ENCODE measurements around the gene CORO6.

The CORO6 gene

GRCh38 chr17:29614349-29615047, 8.2 kb downstream of the CORO6 start:
- in situ Hi-C loops (cut with MboI; ENCODE audit: low sequenced_read_pairs), result no loop called here

GRCh38 chr17:29613856-29614255, 8.9 kb downstream of the CORO6 start:
- in situ Hi-C loops (cut with MboI; ENCODE audit: low sequenced_read_pairs), result no loop called here

- in situ Hi-C loops (cut with MboI; ENCODE audit: low sequenced_read_pairs), result no loop called here
Measured at GRCh38 chr17:29613352-29613837, 9.3 kb downstream of the CORO6 start.

GRCh38 chr17:29612404-29613280, 10.1 kb downstream of the CORO6 start:
- in situ Hi-C loops (cut with MboI; ENCODE audit: low sequenced_read_pairs), result no loop called here

DNA sequence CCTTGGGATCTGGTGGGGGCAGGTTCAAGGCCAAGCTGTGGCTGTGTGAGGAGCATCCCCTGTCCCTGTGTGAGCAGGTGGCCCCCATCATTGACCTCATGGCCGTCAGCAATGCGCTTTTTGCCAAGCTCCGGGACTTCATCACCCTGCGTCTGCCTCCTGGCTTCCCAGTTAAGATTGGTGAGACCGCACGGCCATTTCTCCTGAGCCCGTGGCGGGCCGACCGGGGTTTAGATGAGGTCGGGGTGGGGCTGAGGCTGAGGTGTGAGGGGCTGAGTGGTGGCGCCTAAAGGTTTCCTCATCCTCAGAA, 10.7 kb downstream of the CORO6 start:
- in situ Hi-C loops (cut with MboI; ENCODE audit: low sequenced_read_pairs), result no loop called here

DNA sequence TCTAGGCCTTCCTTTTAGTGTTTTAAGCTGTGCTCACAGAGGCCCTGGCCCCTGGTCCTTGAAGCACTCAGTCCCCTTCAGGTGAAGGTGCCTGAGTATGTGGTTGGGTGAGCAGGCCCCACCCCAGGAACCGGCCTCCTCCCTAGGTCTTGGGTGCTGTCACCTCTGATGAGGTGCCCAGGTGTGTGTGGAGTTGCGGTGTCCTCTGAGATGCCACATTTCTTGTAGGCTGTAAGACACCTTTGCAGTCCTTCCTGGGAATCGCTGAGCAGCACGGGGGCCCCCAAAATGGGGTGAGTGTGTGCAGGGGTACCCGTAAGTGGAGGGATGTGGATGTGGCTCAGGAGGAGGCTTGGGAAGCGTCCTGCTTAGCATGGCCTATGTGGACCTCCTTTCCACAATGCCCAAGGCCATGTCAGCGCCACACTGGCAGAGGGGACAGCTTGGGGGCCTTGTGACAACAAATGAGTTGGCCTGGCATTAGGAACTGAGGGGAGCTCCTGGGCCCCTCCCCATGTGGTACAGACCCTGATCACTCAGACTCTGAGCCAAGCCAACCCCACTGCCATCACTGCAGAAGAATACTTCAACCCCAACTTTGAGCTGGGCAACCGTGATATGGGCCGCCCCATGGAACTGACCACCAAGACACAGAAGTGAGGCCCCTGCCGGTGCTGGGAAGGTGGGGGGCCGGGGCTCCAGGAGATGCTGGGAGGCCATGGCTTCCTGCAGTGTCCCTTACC, 11.2 kb downstream of the CORO6 start:
- in situ Hi-C loops (cut with MboI; ENCODE audit: low sequenced_read_pairs), result no loop called here

- in situ Hi-C loops (cut with MboI; ENCODE audit: low sequenced_read_pairs), result no loop called here
Measured at GRCh38 chr17:29610395-29610794, 12.3 kb downstream of the CORO6 start.

DNA sequence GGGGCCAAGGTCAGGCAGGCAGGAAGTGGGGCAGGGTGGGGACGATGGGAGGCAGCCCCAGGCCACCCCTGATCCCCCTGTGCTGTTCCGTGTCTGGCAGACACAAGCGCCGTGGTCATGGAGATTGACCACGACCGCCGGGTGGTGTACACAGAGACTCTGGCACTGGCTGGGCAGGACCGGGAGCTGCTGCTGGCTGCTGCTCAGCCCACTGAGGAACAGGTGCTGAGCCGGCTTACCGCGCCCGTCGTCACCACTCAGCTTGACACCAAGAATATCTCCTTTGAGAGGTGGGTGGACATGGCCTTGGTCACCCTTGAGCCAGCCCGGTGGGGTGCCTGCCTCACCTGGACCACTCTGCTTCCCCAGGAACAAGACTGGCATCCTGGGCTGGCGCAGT, 13.7 kb downstream of the CORO6 start:
- in situ Hi-C loops (cut with MboI; ENCODE audit: low sequenced_read_pairs), result no loop called here

DNA sequence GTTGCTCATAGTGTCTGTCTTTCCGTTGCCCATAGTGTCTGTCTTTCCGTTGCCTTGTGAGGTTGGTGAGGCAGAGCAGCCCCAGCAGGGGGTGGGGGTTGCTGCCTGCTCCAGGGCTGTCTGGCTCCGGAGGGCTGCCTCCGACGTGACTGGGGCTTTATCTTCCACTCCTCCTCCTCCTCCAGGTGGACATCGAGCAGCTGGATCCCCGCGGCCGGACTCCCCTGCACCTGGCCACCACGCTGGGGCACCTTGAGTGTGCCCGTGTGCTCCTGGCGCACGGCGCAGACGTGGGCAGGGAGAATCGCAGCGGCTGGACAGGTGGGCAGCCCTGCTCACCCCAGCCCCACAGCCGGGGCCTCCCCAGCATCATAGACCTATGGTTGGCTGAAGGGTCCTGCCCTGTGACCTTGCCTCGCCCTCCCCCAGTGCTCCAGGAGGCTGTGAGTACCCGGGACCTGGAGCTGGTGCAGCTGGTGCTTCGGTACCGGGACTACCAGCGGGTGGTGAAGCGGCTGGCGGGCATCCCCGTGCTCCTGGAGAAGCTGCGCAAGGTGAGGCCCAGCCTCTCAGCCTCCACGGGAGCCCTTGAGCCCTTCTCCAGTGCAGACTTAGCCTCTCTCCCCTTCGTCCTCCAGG, 15.0 kb downstream of the CORO6 start:
- in situ Hi-C loops (cut with MboI; ENCODE audit: low sequenced_read_pairs), result no loop called here

DNA sequence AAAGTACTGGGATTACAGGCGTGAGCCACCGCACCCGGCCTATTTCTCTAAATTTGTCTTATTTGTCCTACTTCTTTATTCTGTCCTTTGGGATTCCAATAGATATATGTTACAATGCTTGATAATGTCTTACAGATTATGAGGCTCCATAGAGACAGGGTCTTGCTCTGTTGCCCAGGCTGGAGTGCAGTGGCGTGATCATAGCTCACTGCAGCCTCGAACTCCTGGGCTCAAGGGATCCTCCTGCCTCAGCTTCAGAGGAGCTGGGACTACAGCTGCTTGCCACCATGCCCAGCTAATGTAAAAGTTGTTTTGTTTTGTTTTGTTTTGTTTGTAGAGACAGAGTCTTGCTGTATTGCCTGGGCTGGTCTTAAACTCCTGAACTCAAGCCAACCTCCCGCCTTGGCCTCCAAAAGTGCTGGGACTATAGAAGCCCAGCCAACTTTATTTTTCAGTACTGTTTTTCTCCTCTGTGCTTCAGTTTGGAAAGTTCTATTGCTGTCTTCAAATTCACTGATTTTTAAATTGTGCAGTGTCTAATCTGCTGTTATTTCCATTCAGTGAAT, 19.5 kb downstream of the CORO6 start:
- in situ Hi-C loops (cut with MboI; ENCODE audit: low sequenced_read_pairs), result no loop called here

DNA sequence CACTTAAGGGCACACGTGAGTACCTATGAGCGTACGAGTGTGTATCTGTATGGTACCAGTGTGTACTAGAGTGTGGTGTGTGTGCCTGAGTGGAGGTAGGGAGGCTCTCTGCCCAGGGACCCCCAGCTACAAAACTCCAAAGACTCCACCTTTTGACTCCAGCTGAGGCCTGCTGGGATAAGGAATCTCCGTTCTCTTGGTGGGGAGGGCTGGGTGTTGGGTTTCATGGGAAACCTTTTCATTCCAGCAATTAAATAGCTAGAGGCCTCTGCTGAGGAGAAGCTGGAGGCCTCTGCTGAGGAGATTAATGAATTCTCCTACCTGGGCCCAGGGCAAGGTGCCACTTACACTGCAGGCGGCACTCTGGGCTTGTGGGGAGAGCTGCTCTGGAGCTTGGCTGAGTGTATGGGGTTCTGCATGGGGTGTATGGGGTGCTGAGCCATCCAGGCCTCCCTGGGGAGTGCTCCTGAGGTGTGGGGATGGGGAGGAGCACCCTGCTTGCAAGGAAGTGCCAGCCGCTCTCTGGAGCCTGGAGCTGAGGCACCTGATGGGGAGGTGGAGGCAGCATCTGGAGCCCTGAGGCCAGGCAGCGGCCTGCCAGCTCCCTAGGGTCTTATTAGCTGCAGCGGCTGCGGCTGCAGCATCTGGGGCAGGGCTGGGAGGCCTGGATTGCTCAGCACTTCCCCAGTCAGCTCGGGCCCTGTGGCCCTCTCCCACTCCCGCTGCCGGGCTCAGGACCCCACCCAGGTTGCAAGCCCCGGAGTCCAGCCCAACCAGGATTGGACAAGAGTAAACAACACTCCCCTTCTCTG, 25.1 kb downstream of the CORO6 start:
- in situ Hi-C loops (cut with MboI; ENCODE audit: low sequenced_read_pairs), result no loop called here

GRCh38 chr17:29596811-29597210, 25.9 kb downstream of the CORO6 start:
- in situ Hi-C loops (cut with MboI; ENCODE audit: low sequenced_read_pairs), result no loop called here

GRCh38 chr17:29595943-29596774, 26.6 kb downstream of the CORO6 start:
- in situ Hi-C loops (cut with MboI; ENCODE audit: low sequenced_read_pairs), result no loop called here

- in situ Hi-C loops (cut with MboI; ENCODE audit: low sequenced_read_pairs), result no loop called here
Measured at GRCh38 chr17:29595107-29595942, 27.4 kb downstream of the CORO6 start.

DNA sequence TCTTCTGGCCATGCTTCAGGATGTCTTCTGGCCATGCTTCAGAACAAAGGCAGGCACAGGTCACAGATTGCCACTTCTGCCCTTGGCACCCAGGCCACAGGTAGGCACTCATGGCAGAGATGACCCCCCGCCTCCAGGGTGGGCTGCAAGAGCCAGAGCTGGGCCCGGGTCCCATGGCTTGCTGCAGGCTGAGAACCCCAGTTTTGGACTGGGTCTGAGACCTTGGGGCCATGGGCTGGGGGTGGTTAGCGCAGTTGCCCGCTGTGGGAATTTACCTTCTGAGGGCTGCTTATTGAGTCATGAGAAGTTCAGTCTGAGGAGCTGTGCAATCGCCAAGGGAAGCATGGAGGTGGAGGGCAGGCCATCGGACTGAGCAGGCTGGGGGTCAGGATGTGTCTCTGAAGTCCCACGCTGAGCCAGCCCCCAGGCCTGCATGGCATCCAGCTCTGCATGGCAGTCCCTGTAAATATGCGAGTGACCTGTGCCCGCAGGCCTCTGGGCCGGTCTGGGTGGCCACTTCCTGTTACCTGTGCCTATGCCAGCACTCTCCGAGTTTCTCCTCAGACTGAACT, 28.1 kb downstream of the CORO6 start:
- in situ Hi-C loops (cut with MboI; ENCODE audit: low sequenced_read_pairs), result no loop called here

- in situ Hi-C loops (cut with MboI; ENCODE audit: low sequenced_read_pairs), result no loop called here
Measured at GRCh38 chr17:29593591-29594518, 28.9 kb downstream of the CORO6 start.

Measured in HL-60/S4 treated with phorbol 12-myristate 13-acetate at 8.2 ng/mL for 4 days and 3 days (cell line).